Adrenal gland (tissue), 12 donors: ENCODE data around the gene XK. TPM values are rescaled to one million over a fixed set of nuclear protein-coding genes. Genes with fewer than 3 reads are reported as not detected.

Experiments
- DNase-seq, 7 donors: peaks; one replicate each; pipeline ENCODE4 v3.0.0-alpha.2; 2019 to 2020
- H3K27ac ChIP-seq, 5 donors: fragments of 200-600 bp; sonication (generic) in 4 of 5; 1 replicate in 3 of 5; 2 replicates in 2 of 5; pipeline versions ENCODE4 v1.5.1 to v1.8.0; 2016 to 2020; ENCODE audit warnings: mild to moderate bottlenecking in 1 of 5
- H3K27me3 ChIP-seq: fragments of 200-600 bp; 2 replicates; pipeline ENCODE4 v1.8.0; 2021
- H3K36me3 ChIP-seq, 2 donors: fragments of 200-600 bp; replicated peaks in 1 of 2; 1 replicate in 1 of 2; 2 replicates in 1 of 2; pipeline versions ENCODE4 v1.5.1 to v1.8.0; 2018 to 2022
- H3K4me1 ChIP-seq, 2 donors: fragments of 200-600 bp; replicated peaks in 1 of 2; 1 replicate in 1 of 2; 2 replicates in 1 of 2; pipeline versions ENCODE4 v1.5.1 to v1.8.0; 2018 to 2021
- H3K4me3 ChIP-seq, 4 donors: fragments of 200-600 bp; sonication (generic) in 3 of 4; one replicate each; pipeline ENCODE4 v1.5.1; 2016 to 2018
- H3K9me3 ChIP-seq, 3 donors: fragments of 200-600 bp; sonication (generic) in 1 of 3; replicated peaks in 1 of 3; 1 replicate in 2 of 3; 2 replicates in 1 of 3; pipeline versions ENCODE4 v1.5.1 to v1.8.0; 2016 to 2021
- POLR2A ChIP-seq, 2 donors: fragments of 450-650 bp; IDR thresholded peaks; one replicate each; pipeline ENCODE4 v1.6.1; 2017; ENCODE audit warnings: antibody characterized with exemption in 2 of 2, mild to moderate bottlenecking in 2 of 2, moderate library complexity in 1 of 2
- WGBS, 4 donors: extraction: QIAGEN DNeasy Blood & Tissue Kit in 2 of 4; methylation state at CpG; one replicate each; pipeline versions ENCODE4 v1.1.5 to v1.1.7; 2013 to 2017; 5-methylcytosine and 5-hydroxymethylcytosine counted together
- intact Hi-C, 2 donors: fragments of 100-400 bp; cut with DNase I; formaldehyde crosslinking; loops; one replicate each; pipeline versions ENCODE4 v1.14.1 to v1.15.0; 2022 to 2023
- polyA plus RNA-seq, 3 donors: library from polyadenylated mRNA; stranded (reverse); fragments of 200-250 nt in 2 of 3; fragments of 350-450 nt in 1 of 3; fragmentation: Illumina TruSeq in 1 of 3; extraction: RNeasy Lipid Tissue Mini Kit (QIAGEN cat#74804) in 1 of 3; gene quantifications; one replicate each; pipeline ENCODE4 v1.2.3, GENCODE V29; 2013 to 2014
- total RNA-seq, 9 donors: library from RNA; depleted of rRNA in 4 of 9; stranded (reverse); fragments of >200 nt in 4 of 9; fragments of 120-200 nt in 1 of 9; fragmentation: NEBNext Ultra II Directional in 1 of 9; extraction: Animal tissue kit (Norgen Biotek cat#: 25700) in 1 of 9; gene quantifications; one replicate each; pipeline versions ENCODE4 v1.1.0 to v1.2.4, GENCODE V29; 2013 to 2023
- TF ChIP-seq, protein P1 (sequence below), 6 experiments: fragments of 450-650 bp in 4 of 6; fragments of 200-600 bp in 2 of 6; sonication (generic) in 1 of 6; IDR thresholded peaks; 1 replicate in 5 of 6; 2 replicates in 1 of 6; pipeline versions ENCODE4 v1.5.1 to v1.8.0; 2016 to 2021; ENCODE audit warnings: antibody characterized with exemption in 6 of 6, mild to moderate bottlenecking in 2 of 6, moderate library complexity in 1 of 6
- donor health status: healthy with polysubstance abuse.
- donor health status: Bipolar disorder and iron deficiency.
- donor health status: DM: yes; HTN: yes; CAD: no.
- donor health status: DM: no; HTN: no; CAD: no.
- donor health status: DM: no; HTN: no; CAD: no.
- donor health status: DM: yes; HTN: yes; CAD: no.

Gene XK
- total and polyA plus RNA-seq, 12 donors: 0.44 to 3.8 (median 1.7) TPM

DNA sequence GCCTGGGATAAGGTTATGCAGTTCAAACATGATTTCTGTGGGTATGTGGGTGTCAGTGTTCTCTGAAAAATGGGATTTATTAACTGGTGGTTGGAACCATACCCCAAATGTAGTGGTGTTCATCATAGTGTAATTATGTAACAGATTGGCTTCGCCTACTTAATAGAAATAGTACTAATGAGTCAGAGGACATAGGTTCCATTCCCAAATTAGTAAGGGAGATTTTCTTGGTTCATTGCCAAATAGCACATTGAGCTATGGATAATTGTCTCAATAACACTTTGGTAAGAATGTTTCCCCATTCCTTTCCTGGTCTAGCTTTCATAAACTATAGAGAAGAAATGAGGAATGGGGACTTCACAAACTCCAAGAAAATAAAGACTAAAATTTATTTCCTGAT, 73.8 kb downstream of the XK start:
- intact Hi-C loops: loop anchor here in 1 of 2 donors (10.0 kb wide), 1 partner anchor 55 kb away; no protein-coding TSS in a partner anchor
- H3K27ac ChIP-seq: no peak overlapping the region
- no peak for DNase-seq
- no peaks in the 10 kb centered on the region for H3K27me3 ChIP-seq
- TF ChIP-seq, protein P1, sequence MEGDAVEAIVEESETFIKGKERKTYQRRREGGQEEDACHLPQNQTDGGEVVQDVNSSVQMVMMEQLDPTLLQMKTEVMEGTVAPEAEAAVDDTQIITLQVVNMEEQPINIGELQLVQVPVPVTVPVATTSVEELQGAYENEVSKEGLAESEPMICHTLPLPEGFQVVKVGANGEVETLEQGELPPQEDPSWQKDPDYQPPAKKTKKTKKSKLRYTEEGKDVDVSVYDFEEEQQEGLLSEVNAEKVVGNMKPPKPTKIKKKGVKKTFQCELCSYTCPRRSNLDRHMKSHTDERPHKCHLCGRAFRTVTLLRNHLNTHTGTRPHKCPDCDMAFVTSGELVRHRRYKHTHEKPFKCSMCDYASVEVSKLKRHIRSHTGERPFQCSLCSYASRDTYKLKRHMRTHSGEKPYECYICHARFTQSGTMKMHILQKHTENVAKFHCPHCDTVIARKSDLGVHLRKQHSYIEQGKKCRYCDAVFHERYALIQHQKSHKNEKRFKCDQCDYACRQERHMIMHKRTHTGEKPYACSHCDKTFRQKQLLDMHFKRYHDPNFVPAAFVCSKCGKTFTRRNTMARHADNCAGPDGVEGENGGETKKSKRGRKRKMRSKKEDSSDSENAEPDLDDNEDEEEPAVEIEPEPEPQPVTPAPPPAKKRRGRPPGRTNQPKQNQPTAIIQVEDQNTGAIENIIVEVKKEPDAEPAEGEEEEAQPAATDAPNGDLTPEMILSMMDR (IDR thresholded peaks at IDR 0.05): no peak
- TF ChIP-seq POLR2A (IDR thresholded peaks at IDR 0.05): no peak
- 68 to 86% (median 81%) methylated on average over 1 of the region's 1 CpG for WGBS, 4 donors
- no peak overlapping the region for H3K4me3 ChIP-seq
- no peaks in the 10 kb centered on the region for H3K4me1 ChIP-seq
- H3K36me3 ChIP-seq: no peaks in the 10 kb centered on the region
- no peaks in the 10 kb centered on the region for H3K9me3 ChIP-seq

DNA sequence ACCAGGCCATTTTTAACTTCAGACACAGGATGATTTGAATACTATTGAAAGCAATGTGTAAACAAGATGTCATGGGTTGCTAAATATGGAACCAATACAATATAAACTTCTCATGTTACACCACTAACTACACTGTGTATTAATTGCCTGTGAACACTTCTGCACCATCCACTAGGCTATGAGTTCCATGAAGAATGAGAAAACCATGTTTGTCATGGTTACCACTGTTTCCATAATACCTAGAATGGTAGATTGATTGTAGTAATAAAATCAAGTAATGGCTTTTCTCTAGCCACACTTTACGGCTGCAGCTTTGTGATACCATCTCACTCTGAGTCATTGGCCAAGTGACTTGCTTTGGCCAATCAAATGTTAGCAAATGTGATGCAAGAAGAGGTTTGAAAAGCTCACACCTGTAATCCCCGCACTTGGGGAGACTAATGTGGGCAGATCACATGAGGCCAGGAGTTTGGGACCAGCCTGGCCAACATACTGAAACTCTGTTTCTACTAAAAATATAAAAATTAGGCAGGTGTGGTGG, 74.4 kb downstream of the XK start:
- DNase-seq: no peak
- intact Hi-C loops: loop anchor here in 1 of 2 donors (10.0 kb wide), 1 partner anchor 55 kb away; no protein-coding TSS in a partner anchor
- Histone ChIP-seq H3K9me3 (no peaks in the 10 kb centered on the region), H3K4me1 (no peaks in the 10 kb centered on the region), H3K27me3 (no peaks in the 10 kb centered on the region), H3K4me3 (no peak overlapping the region), H3K27ac (no peak overlapping the region), H3K36me3 (no peaks in the 10 kb centered on the region)
- no peak for TF ChIP-seq POLR2A (IDR thresholded peaks at IDR 0.05)
- TF ChIP-seq, protein P1 (IDR thresholded peaks at IDR 0.05): no peak
- WGBS, 4 donors: 72 to 95% (median 82%) methylated on average over 2 of the region's 2 CpGs

DNA sequence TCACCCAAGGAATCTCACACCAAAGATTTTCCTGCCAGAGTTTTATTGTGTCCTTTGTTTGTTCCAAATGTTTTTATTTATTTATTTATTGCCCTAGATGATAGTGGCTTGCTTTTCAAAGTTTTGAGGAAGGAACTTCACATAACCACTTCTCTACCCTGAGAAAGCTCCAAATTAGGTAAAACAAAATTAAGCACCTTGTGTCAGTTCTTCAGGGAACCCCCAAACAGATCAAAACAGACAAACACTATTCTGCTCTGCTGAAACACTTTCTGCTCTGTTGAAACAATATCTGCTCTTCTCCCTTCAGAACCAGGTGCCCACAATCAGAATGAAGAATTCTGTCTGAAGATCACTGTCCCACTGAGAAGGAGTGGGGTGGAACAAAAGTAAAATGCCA, 77.8 kb downstream of the XK start:
- Histone ChIP-seq H3K4me3 (no peak overlapping the region), H3K4me1 (no peaks in the 10 kb centered on the region), H3K9me3 (no peaks in the 10 kb centered on the region), H3K27ac (no peak overlapping the region), H3K36me3 (no peaks in the 10 kb centered on the region), H3K27me3 (peaks cover 6% of the 10 kb centered on the region)
- DNase-seq: no peak
- intact Hi-C loops: no loop called here
- no peak for TF ChIP-seq POLR2A (IDR thresholded peaks at IDR 0.05)
- TF ChIP-seq, protein P1 (IDR thresholded peaks at IDR 0.05): no peak

DNA sequence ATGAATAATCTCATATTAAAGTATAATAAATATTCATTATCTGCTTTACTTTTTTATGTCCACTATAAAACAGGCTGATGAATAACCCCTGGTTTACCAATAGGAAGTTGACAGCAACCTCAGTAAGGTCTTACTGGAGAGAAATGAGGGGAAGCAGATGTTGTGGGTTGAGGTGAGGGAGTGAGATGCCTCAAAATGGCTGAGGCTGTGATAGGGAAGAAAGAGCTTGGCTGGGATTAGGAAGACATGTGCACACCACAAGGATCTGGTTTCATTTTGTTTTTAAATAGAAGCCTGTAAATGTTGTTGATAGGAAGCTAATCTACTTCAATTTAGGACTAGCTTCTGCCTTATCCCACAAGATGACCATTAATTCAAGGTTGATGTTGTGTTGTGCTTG, 79.9 kb downstream of the XK start:
- no peaks in the 10 kb centered on the region for H3K36me3 ChIP-seq
- H3K4me3 ChIP-seq: no peak overlapping the region
- DNase-seq: no peak
- H3K9me3 ChIP-seq: no peaks in the 10 kb centered on the region
- H3K4me1 ChIP-seq: no peaks in the 10 kb centered on the region
- TF ChIP-seq, protein P1 (IDR thresholded peaks at IDR 0.05): no peak
- no peak for TF ChIP-seq POLR2A (IDR thresholded peaks at IDR 0.05)
- H3K27ac ChIP-seq: no peak overlapping the region
- peaks cover 13% of the 10 kb centered on the region for H3K27me3 ChIP-seq
- intact Hi-C loops: no loop called here
